ENCODE data around the gene REST. TPM values are rescaled to one million over a fixed set of nuclear protein-coding genes. Genes with fewer than 3 reads are reported as not detected.

REST gene
- total RNA-seq (10 to 100 TPM; 36.4 to 79.7 (median 47.4) TPM), polyA plus RNA-seq (1 to 10 TPM; 3.1 to 4.9 (median 4.4) TPM)
- long read RNA-seq, donor 1, full-length matches to known transcripts = 2 of 19 reads
- long read RNA-seq, donor 1, partial matches to known transcripts = 10 of 19 reads
- long read RNA-seq, donor 1, other reads (novel, unspliced or antisense) = 7 of 19 reads
- long read RNA-seq, donor 2, full-length matches to known transcripts = 5 of 5 reads
- long read RNA-seq, donor 2, partial matches to known transcripts = 0 of 5 reads
- long read RNA-seq, donor 2, other reads (novel, unspliced or antisense) = 0 of 5 reads
- long read RNA-seq, donor 3, full-length matches to known transcripts = 6 of 28 reads
- long read RNA-seq, donor 3, partial matches to known transcripts = 7 of 28 reads
- long read RNA-seq, donor 3, other reads (novel, unspliced or antisense) = 15 of 28 reads
- long read RNA-seq, donor 4, full-length matches to known transcripts = 1 of 1 reads
- long read RNA-seq, donor 4, partial matches to known transcripts = 0 of 1 reads
- long read RNA-seq, donor 4, other reads (novel, unspliced or antisense) = 0 of 1 reads
- long read RNA-seq, donor 5, full-length matches to known transcripts = 8 of 49 reads
- long read RNA-seq, donor 5, partial matches to known transcripts = 31 of 49 reads
- long read RNA-seq, donor 5, other reads (novel, unspliced or antisense) = 10 of 49 reads
- long read RNA-seq, donor 6 = 0 reads
- long read RNA-seq, donor 7, full-length matches to known transcripts = 7 of 46 reads
- long read RNA-seq, donor 7, partial matches to known transcripts = 39 of 46 reads
- long read RNA-seq, donor 7, other reads (novel, unspliced or antisense) = 0 of 46 reads
- long read RNA-seq, donor 8, full-length matches to known transcripts = 2 of 40 reads
- long read RNA-seq, donor 8, partial matches to known transcripts = 38 of 40 reads
- long read RNA-seq, donor 8, other reads (novel, unspliced or antisense) = 0 of 40 reads
- long read RNA-seq, donor 9, full-length matches to known transcripts = 2 of 40 reads
- long read RNA-seq, donor 9, partial matches to known transcripts = 24 of 40 reads
- long read RNA-seq, donor 9, other reads (novel, unspliced or antisense) = 14 of 40 reads
- long read RNA-seq, donor 10, full-length matches to known transcripts = 2 of 18 reads
- long read RNA-seq, donor 10, partial matches to known transcripts = 9 of 18 reads
- long read RNA-seq, donor 10, other reads (novel, unspliced or antisense) = 7 of 18 reads

- Histone ChIP-seq H3K4me3 (peak within 1 kb of the TSS; percentile 89 to 99 (median 96)), H3K27ac (peak within 1 kb of the TSS; percentile 85 to 96 (median 94)), H3K27me3 (no peaks in the 10 kb centered on the region), H3K4me1 (peaks cover 11 to 46% (median 39%) of the 10 kb centered on the region in 4 donors), H3K36me3 (peaks cover 0 to 10% (median 0%) of the 10 kb centered on the region in 4 donors), H3K9me3 (no peaks in the 10 kb centered on the region)
- 0 to 1% (median 1%) methylated on average over 27 to 74 of the region's 74 CpGs for WGBS, 5 donors
- intact Hi-C loops (cut with DNase I; ENCODE audit: low total_unique reads) = loop anchor here (5.0 kb wide), 1 partner anchor 70 kb away; the partner anchor contains the start of genes NOA1 and POLR2B
- peak; percentile 84 to 91 for DNase-seq
- TF ChIP-seq CTCF (IDR thresholded peaks at IDR 0.05) (no peak), EP300 (IDR thresholded peaks at IDR 0.05) (no peak), POLR2AphosphoS5 (IDR thresholded peaks at IDR 0.05) (no peak), POLR2A (IDR thresholded peaks at IDR 0.05) (no peak)
Observed at GRCh38 chr4:56907489-56908205, at the start of gene REST. TSS of gene REST (plus strand) at chr4:56907900. CDS start at chr4:56910639, 2,739 bp downstream.

DNA sequence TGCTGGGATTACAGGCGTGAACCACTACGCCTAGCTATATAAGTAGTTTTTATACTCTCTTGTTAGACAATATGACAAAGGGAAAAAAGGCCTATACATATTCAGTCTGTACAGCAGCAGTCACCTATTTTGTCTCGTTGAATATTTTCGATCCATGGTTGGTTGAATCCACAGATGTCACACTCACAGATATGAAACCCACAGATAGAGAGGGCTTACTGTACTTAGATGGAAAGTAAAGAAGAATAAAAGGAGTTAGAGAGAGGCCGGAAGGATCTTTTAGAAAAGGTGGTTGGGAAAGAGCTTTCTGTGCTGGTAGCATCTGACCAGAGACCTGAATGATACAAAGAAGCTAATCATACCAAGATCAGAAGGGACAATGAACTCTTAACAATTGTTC is 47.9 kb upstream of the REST start:
- no peaks in the 10 kb centered on the region for H3K36me3 ChIP-seq
- H3K9me3 ChIP-seq = no peaks in the 10 kb centered on the region
- no peak for DNase-seq
- no peaks in the 10 kb centered on the region for H3K27me3 ChIP-seq
- H3K27ac ChIP-seq = no peak overlapping the region
- no peak overlapping the region for H3K4me3 ChIP-seq
- no peak for TF ChIP-seq POLR2AphosphoS5 (IDR thresholded peaks at IDR 0.05)
- TF ChIP-seq EP300 (IDR thresholded peaks at IDR 0.05) = no peak
- TF ChIP-seq CTCF (IDR thresholded peaks at IDR 0.05) = no peak
- no peak for TF ChIP-seq POLR2A (IDR thresholded peaks at IDR 0.05)
- H3K4me1 ChIP-seq = no peaks in the 10 kb centered on the region
- WGBS, 5 donors = 72 to 97% (median 95%) methylated on average over 5 of the region's 5 CpGs
- intact Hi-C loops (cut with DNase I; ENCODE audit: low total_unique reads) = no loop called here

- Histone ChIP-seq H3K4me1 (no peaks in the 10 kb centered on the region), H3K27me3 (no peaks in the 10 kb centered on the region), H3K4me3 (no peak overlapping the region), H3K36me3 (no peaks in the 10 kb centered on the region), H3K27ac (no peak overlapping the region), H3K9me3 (no peaks in the 10 kb centered on the region)
- WGBS, 5 donors = 83 to 90% (median 89%) methylated on average over 3 of the region's 3 CpGs
- TF ChIP-seq POLR2AphosphoS5 (IDR thresholded peaks at IDR 0.05) (no peak), EP300 (IDR thresholded peaks at IDR 0.05) (no peak), CTCF (IDR thresholded peaks at IDR 0.05) (no peak), POLR2A (IDR thresholded peaks at IDR 0.05) (no peak)
- no peak for DNase-seq
- intact Hi-C loops (cut with DNase I; ENCODE audit: low total_unique reads) = no loop called here
Observed at GRCh38 chr4:56860781-56861180, 46.9 kb upstream of the REST start.
